ENCODE results near the gene MYH9. TPM values are rescaled to one million over a fixed set of nuclear protein-coding genes. Genes with fewer than 3 reads are reported as not detected.
A peak's percentile ranks its signal among the peaks of the same experiment; 100 is the strongest.

Gene MYH9
- total and polyA plus RNA-seq, 7 experiments from 2014 or later, result 95.5 to 900 (median 661) TPM

- DNase-seq (peak in 1 of 9 donors; percentile 50), ATAC-seq (no peak)
- H3K36me3 Mint-ChIP-seq, result peaks cover 14 to 46% (median 37%) of the 10 kb centered on the region in 5 donors
- peaks cover 88 to 97% of the 10 kb centered on the region in 2 donors for H3K4me1 ChIP-seq (ENCODE audit: control insufficient read depth in 2 of 2, insufficient read depth in 2 of 2, low read length in 2 of 2)
- peaks cover 66 to 98% (median 88%) of the 10 kb centered on the region in 7 donors for H3K4me1 Mint-ChIP-seq
- peak overlapping the region; percentile 9 for H3K4me3 ChIP-seq (ENCODE audit: low read length)
- H3K27ac Mint-ChIP-seq, result peak overlapping the region; percentile 84 to 100 (median 96)
- ChIA-PET POLR2A (interaction anchor here (0.6 to 47.8 kb wide), 9 partner anchors 8 to 1141 kb away, joined by 3 to 1512 read pairs (median 5); partner anchors contain the start of genes MYH9 and TXN2), CTCF (interaction anchor here (0.6 to 1.6 kb wide), 9 partner anchors 11 to 131 kb away, joined by 3 to 5 read pairs (median 3); no protein-coding TSS in a partner anchor)
- peak overlapping the region; percentile 37 to 92 (median 62) for H3K4me3 Mint-ChIP-seq
- H3K27me3 ChIP-seq (ENCODE audit: control insufficient read depth in 2 of 2, insufficient read depth in 2 of 2, low read length in 2 of 2), result no peaks in the 10 kb centered on the region
- H3K9me3 ChIP-seq (ENCODE audit: control insufficient read depth in 2 of 3, low read length in 3 of 3), result no peaks in the 10 kb centered on the region
- H3K27ac ChIP-seq (ENCODE audit: low read depth, low read length), result peak overlapping the region; percentile 64
- H3K9me3 Mint-ChIP-seq, result no peaks in the 10 kb centered on the region
- intact Hi-C loops (cut with micrococcal nuclease), result loop anchor here in 1 of 2 donors (1.0 kb wide), 1 partner anchor 8 kb away; no protein-coding TSS in a partner anchor
- no peaks in the 10 kb centered on the region for H3K27me3 Mint-ChIP-seq
- H3K36me3 ChIP-seq (ENCODE audit: control insufficient read depth in 2 of 3, insufficient read depth in 3 of 3, low read length in 3 of 3), result peaks cover 22 to 78% (median 52%) of the 10 kb centered on the region in 3 experiments
Measured at GRCh38 chr22:36339171-36340065, 48.3 kb downstream of the MYH9 start.

GRCh38 chr22:36337365-36338130, 50.2 kb downstream of the MYH9 start:
- Mint-ChIP-seq H3K4me1 (peaks cover 74 to 100% (median 92%) of the 10 kb centered on the region in 7 donors), H3K27ac (peak overlapping the region; percentile 90 to 100 (median 98)), H3K4me3 (peak overlapping the region; percentile 68 to 92 (median 85)), H3K27me3 (no peaks in the 10 kb centered on the region), H3K9me3 (no peaks in the 10 kb centered on the region), H3K36me3 (peaks cover 17 to 58% (median 40%) of the 10 kb centered on the region in 5 donors)
- CTCF ChIA-PET, result interaction anchor here (0.5 to 2.0 kb wide), 7 partner anchors 9 to 133 kb away, joined by 3 to 5 read pairs (median 4); no protein-coding TSS in a partner anchor
- Histone ChIP-seq H3K4me1 (ENCODE audit: control insufficient read depth in 2 of 2, insufficient read depth in 2 of 2, low read length in 2 of 2) (peaks cover 96 to 97% of the 10 kb centered on the region in 2 donors), H3K9me3 (ENCODE audit: control insufficient read depth in 2 of 3, low read length in 3 of 3) (no peaks in the 10 kb centered on the region), H3K4me3 (ENCODE audit: low read length) (peak overlapping the region; percentile 1), H3K36me3 (ENCODE audit: control insufficient read depth in 2 of 3, insufficient read depth in 3 of 3, low read length in 3 of 3) (peaks cover 22 to 64% (median 47%) of the 10 kb centered on the region in 3 experiments), H3K27me3 (ENCODE audit: control insufficient read depth in 2 of 2, insufficient read depth in 2 of 2, low read length in 2 of 2) (no peaks in the 10 kb centered on the region), H3K27ac (ENCODE audit: low read depth, low read length) (peak overlapping the region; percentile 82)
- POLR2A ChIA-PET, result interaction anchor here (0.6 to 47.8 kb wide), 9 partner anchors 9 to 133 kb away, joined by 3 to 1512 read pairs (median 7); partner anchors contain the start of gene MYH9
- ATAC-seq (peak; percentile 21), DNase-seq (peak in 6 of 9 donors; percentile 45 to 61 (median 54))
- intact Hi-C loops (cut with micrococcal nuclease), result no loop called here

- ChIA-PET CTCF (interaction anchor here (1.0 to 3.7 kb wide), 5 partner anchors 35 to 134 kb away, joined by 4 to 14 read pairs (median 5); no protein-coding TSS in a partner anchor), POLR2A (interaction anchor here (1.7 to 47.8 kb wide), 5 partner anchors 10 to 35 kb away, joined by 7 to 1512 read pairs (median 9); partner anchors contain the start of gene MYH9)
- no peaks in the 10 kb centered on the region for H3K27me3 ChIP-seq (ENCODE audit: control insufficient read depth in 2 of 2, insufficient read depth in 2 of 2, low read length in 2 of 2)
- ATAC-seq (no peak), DNase-seq (no peak)
- no peak overlapping the region for H3K4me3 ChIP-seq (ENCODE audit: low read length)
- H3K27ac Mint-ChIP-seq, result peak overlapping the region; percentile 90 to 100 (median 98)
- H3K27me3 Mint-ChIP-seq, result no peaks in the 10 kb centered on the region
- peaks cover 17 to 60% (median 33%) of the 10 kb centered on the region in 5 donors for H3K36me3 Mint-ChIP-seq
- H3K27ac ChIP-seq (ENCODE audit: low read depth, low read length), result peak overlapping the region; percentile 82
- peak overlapping the region; percentile 68 to 92 (median 86) for H3K4me3 Mint-ChIP-seq
- peaks cover 98% of the 10 kb centered on the region in 2 donors for H3K4me1 ChIP-seq (ENCODE audit: control insufficient read depth in 2 of 2, insufficient read depth in 2 of 2, low read length in 2 of 2)
- H3K36me3 ChIP-seq (ENCODE audit: control insufficient read depth in 2 of 3, insufficient read depth in 3 of 3, low read length in 3 of 3), result peaks cover 22 to 54% (median 38%) of the 10 kb centered on the region in 3 experiments
- no peaks in the 10 kb centered on the region for H3K9me3 Mint-ChIP-seq
- peaks cover 73 to 100% (median 92%) of the 10 kb centered on the region in 7 donors for H3K4me1 Mint-ChIP-seq
- intact Hi-C loops (cut with micrococcal nuclease), result no loop called here
- no peaks in the 10 kb centered on the region for H3K9me3 ChIP-seq (ENCODE audit: control insufficient read depth in 2 of 3, low read length in 3 of 3)
Measured at GRCh38 chr22:36336246-36337182, 51.3 kb downstream of the MYH9 start.

- peak overlapping the region; percentile 43 to 95 (median 88) for H3K4me3 Mint-ChIP-seq
- H3K27ac ChIP-seq (ENCODE audit: low read depth, low read length), result peak overlapping the region; percentile 82
- peak overlapping the region; percentile 57 for H3K4me3 ChIP-seq (ENCODE audit: low read length)
- H3K9me3 Mint-ChIP-seq, result no peaks in the 10 kb centered on the region
- H3K27ac Mint-ChIP-seq, result peak overlapping the region; percentile 90 to 100 (median 98)
- ATAC-seq (no peak), DNase-seq (peak in 2 of 9 donors; percentile 27 to 47)
- no peaks in the 10 kb centered on the region for H3K27me3 ChIP-seq (ENCODE audit: control insufficient read depth in 2 of 2, insufficient read depth in 2 of 2, low read length in 2 of 2)
- ChIA-PET CTCF (interaction anchor here (1.0 to 3.7 kb wide), 4 partner anchors 33 to 135 kb away, joined by 4 to 14 read pairs (median 10); no protein-coding TSS in a partner anchor), POLR2A (interaction anchor here (0.5 to 47.8 kb wide), 7 partner anchors 9 to 171 kb away, joined by 3 to 1512 read pairs (median 6); partner anchors contain the start of genes FOXRED2, MYH9 and TXN2)
- H3K4me1 ChIP-seq (ENCODE audit: control insufficient read depth in 2 of 2, insufficient read depth in 2 of 2, low read length in 2 of 2), result peaks cover 98% of the 10 kb centered on the region in 2 donors
- H3K4me1 Mint-ChIP-seq, result peaks cover 76 to 100% (median 92%) of the 10 kb centered on the region in 7 donors
- peaks cover 22 to 45% (median 29%) of the 10 kb centered on the region in 3 experiments for H3K36me3 ChIP-seq (ENCODE audit: control insufficient read depth in 2 of 3, insufficient read depth in 3 of 3, low read length in 3 of 3)
- intact Hi-C loops (cut with micrococcal nuclease), result loop anchor here in 1 of 2 donors (2.0 kb wide), 1 partner anchor 41 kb away; no protein-coding TSS in a partner anchor
- H3K9me3 ChIP-seq (ENCODE audit: control insufficient read depth in 2 of 3, low read length in 3 of 3), result no peaks in the 10 kb centered on the region
- H3K27me3 Mint-ChIP-seq, result no peaks in the 10 kb centered on the region
- peaks cover 13 to 60% (median 34%) of the 10 kb centered on the region in 5 donors for H3K36me3 Mint-ChIP-seq
Measured at GRCh38 chr22:36335621-36336020, 52.1 kb downstream of the MYH9 start.

GRCh38 chr22:36334821-36335603, 52.8 kb downstream of the MYH9 start:
- Mint-ChIP-seq H3K9me3 (no peaks in the 10 kb centered on the region), H3K27me3 (no peaks in the 10 kb centered on the region), H3K36me3 (peaks cover 11 to 63% (median 37%) of the 10 kb centered on the region in 5 donors), H3K27ac (peak overlapping the region; percentile 90 to 100 (median 98)), H3K4me3 (peak overlapping the region; percentile 83 to 95 (median 88)), H3K4me1 (peaks cover 77 to 100% (median 95%) of the 10 kb centered on the region in 7 donors)
- H3K4me3 ChIP-seq (ENCODE audit: low read length), result peak overlapping the region; percentile 57
- ChIA-PET POLR2A (interaction anchor here (0.5 to 47.8 kb wide), 10 partner anchors 10 to 172 kb away, joined by 3 to 1512 read pairs (median 6); partner anchors contain the start of genes FOXRED2, MYH9 and TXN2), CTCF (interaction anchor here (1.0 to 3.7 kb wide), 5 partner anchors 33 to 135 kb away, joined by 4 to 14 read pairs (median 7); no protein-coding TSS in a partner anchor)
- intact Hi-C loops (cut with micrococcal nuclease), result loop anchor here in 1 of 2 donors (2.0 kb wide), 1 partner anchor 42 kb away; no protein-coding TSS in a partner anchor
- H3K27me3 ChIP-seq (ENCODE audit: control insufficient read depth in 2 of 2, insufficient read depth in 2 of 2, low read length in 2 of 2), result no peaks in the 10 kb centered on the region
- H3K9me3 ChIP-seq (ENCODE audit: control insufficient read depth in 2 of 3, low read length in 3 of 3), result no peaks in the 10 kb centered on the region
- peak overlapping the region; percentile 82 for H3K27ac ChIP-seq (ENCODE audit: low read depth, low read length)
- peaks cover 98 to 99% of the 10 kb centered on the region in 2 donors for H3K4me1 ChIP-seq (ENCODE audit: control insufficient read depth in 2 of 2, insufficient read depth in 2 of 2, low read length in 2 of 2)
- DNase-seq, result peak in 5 of 9 donors; percentile 39 to 66 (median 42)
- peaks cover 20 to 39% (median 28%) of the 10 kb centered on the region in 3 experiments for H3K36me3 ChIP-seq (ENCODE audit: control insufficient read depth in 2 of 3, insufficient read depth in 3 of 3, low read length in 3 of 3)
- peak; percentile 2 for ATAC-seq
